GM12892 (cell line): ENCODE measurements around the gene PLXNC1.

Experiments
- POLR2A ChIP-seq: IDR thresholded peaks from 2 replicates; pipeline ENCODE4 v1.6.1; 2011; ENCODE audit warnings: low read depth, low read length, control low read depth
- POLR2AphosphoS5 ChIP-seq: IDR thresholded peaks from 2 replicates; pipeline ENCODE4 v1.6.1; 2011; ENCODE audit warnings: low read depth, low read length, control low read depth
- TAF1 ChIP-seq: IDR thresholded peaks from 2 replicates; pipeline ENCODE4 v1.6.1; 2011; ENCODE audit warnings: low read depth, mild to moderate bottlenecking, control low read depth, low read length, borderline replicate concordance

GRCh38 chr12:94122591-94122990 lies 25.8 kb upstream of the PLXNC1 start:
- TF ChIP-seq POLR2A (no peak), POLR2AphosphoS5 (no peak), TAF1 (no peak)
